Kidney tubule cell (primary cell): ENCODE results near the gene GPR17.

Experiments used
- DNase-seq: peaks from one replicate; pipeline ENCODE4 v3.0.0-alpha.2; 2018; ENCODE audit warnings: low spot score

GPR17 gene

DNA sequence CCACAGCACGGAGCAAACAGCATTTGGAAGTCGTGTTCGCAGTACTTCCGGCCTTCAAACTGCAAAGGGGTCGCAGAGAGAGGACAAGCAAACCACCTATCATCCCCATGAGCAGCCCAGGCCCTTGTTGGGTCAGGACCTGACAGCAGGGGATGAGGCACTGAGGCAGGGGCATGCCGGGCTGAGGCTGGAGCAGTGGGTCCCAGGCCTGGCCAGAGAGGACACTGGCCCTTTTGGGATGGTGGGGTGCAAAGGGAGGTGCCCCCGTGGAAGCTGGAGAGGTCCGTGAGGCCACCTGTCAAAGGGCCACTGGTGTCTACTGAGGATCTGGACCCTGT is 8.9 kb downstream of the GPR17 start:
- no peak for DNase-seq

- no peak for DNase-seq
Observed at GRCh38 chr2:127655209-127656073, 9.5 kb downstream of the GPR17 start.

DNA sequence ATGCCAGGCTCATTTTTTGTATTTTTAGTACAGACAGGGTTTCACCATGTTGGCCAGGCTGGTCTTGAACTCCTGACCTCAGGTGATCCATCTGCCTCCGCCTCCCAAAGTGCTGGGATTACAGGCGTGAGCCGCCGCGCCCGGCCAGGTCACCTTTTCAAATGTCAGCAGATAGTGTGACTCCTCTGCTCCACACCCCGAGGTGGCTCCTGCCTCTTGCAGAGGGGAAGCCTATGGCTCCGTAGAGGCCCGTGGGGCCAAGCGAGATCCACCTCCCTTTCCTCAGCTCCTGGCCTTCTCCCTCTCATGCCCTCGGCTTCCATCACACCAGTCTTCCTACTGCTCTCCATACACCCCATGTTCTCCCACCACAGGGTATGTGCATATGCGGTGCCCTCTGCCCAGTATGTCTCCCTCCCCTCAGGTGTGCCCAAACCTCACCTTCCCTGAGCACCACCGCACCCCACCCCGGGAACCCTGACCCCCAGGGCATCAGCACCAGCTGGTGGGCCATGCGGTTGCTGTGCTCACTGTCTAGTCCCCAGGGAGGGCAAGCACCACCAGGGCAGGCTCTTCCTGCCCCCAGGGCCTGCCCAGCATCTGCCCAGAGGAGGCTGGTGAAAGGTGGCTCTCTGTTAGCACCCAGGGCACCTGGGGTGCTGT is 10.7 kb downstream of the GPR17 start:
- no peak for DNase-seq

DNA sequence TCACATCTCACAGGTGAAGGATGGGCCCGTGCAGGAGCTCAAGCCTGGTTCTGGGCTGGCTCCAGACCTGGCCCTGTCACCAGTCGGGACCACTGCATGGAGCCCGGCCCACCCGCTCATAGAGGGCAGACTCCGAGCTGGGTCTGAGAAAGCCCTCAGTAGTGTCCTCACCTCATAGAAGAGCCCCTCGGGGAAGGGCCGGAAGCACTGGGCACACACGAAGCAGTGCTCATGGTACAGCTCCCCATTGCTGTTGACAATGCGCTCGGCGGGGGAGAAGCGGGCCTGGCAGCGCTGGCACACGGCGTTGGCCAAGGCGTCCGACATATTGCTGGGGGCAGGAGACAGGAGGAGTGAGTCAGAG is 11.3 kb downstream of the GPR17 start:
- DNase-seq: no peak

DNA sequence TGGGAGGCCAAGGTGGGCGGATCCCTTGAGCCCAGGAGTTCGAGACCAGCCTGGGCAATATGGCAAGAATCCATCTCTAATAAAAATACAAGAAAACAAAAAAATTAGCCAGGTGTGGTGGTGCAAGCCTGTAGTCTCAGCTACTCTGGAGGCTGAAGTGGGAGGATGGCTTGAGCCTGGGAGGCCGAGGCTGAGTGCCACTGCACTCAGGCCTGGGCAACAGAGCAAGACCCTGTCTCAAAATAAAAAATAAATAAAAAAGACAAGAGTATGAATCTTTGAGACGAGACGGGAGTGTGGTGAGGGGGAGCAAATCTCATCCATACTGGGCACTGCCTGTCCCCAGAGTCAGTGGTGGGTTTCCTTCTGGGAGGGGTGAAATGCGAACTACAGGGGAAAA is 12.2 kb downstream of the GPR17 start:
- DNase-seq: no peak

GRCh38 chr2:127658641-127659407 is 12.9 kb downstream of the GPR17 start:
- no peak for DNase-seq

GRCh38 chr2:127659408-127660290 is 13.7 kb downstream of the GPR17 start:
- no peak for DNase-seq

DNA sequence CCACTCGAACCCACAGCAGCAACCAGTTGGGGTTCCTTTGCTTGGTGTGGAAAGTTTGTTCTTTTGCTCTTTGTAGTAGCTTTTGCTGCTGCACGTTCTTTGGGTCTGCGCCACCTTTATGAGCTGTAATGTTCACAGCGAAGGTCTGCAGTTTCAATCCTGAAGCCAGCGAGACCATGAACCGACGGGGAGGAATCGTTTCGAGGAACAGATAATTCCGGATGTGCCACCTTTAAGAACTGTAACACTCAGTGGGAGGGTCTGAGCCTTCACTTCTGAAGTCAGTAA is 14.3 kb downstream of the GPR17 start:
- DNase-seq: no peak

GRCh38 chr2:127661072-127661649 is 15.2 kb downstream of the GPR17 start:
- DNase-seq: no peak

DNA sequence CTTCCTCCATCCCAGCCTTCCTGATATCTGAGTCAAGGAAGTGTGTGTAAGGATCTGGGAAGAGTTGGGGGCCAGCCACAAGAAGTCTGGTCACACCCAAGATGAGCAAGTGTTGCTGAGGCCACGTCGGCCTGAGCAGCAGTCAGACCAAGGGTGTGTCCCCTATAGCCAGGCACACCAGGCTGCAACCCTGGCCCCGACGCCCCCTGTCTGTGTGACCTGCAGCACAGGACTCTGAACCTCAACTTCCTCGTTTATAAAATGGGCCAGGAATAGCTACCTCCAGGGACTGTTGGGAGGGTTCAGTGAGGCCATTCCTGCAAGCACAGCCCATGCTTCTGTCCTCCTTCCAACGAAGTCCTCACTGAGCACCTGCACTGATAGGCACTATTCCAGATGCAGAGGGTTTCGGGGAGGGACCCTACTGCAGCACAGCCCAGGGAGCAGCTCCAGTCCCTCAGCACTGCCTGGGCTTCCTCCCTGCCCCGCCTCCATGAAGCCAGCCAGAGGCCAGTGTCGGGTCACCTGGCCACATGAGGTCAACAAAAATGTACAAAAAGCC is 16.1 kb downstream of the GPR17 start:
- no peak for DNase-seq

GRCh38 chr2:127662937-127663565 is 17.1 kb downstream of the GPR17 start:
- no peak for DNase-seq

- DNase-seq: no peak
Observed at GRCh38 chr2:127663566-127664064, 17.7 kb downstream of the GPR17 start.

DNA sequence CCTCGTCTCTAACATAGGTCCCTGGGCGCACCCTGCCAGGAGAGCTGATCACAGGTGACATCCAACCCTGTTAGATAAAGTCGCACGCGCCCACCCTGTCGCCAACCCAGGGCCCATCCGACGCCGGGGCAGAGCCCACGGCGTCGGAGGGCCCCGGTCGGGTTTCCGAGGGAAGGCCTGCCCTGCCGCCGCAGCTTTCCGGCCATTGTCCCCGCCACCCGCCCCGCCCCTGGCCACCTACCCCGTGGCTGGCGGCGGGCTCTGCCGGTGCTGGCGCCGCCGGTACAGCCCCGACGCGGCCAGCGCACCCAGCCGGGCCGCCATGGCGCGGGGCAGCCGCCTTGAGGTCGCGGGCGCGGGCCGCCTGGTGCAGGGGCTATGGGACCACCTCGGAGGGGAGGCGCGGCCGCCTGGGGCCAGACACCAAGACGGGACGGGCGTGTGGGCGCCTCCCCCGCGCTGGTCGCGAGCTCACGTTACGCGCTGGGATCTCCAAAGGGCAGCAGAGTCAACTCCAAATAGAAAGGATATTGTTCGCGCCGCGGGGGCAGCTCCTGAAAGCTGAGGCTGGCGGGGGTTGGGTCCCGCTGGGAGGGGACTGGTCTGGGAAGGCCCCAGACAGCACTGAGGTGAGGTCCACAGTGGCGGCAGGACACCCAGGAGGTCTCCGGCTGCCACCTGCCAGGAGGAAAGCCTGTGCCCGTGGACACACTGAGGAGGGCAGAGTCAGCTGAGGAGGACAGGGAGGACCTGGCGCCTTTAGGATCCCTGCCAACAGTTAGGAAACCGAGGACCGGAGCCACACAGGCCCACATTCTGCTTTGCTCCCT is 18.3 kb downstream of the GPR17 start:
- DNase-seq: no peak

- no peak for DNase-seq
Observed at GRCh38 chr2:127664895-127665225, 18.9 kb downstream of the GPR17 start.

- no peak for DNase-seq
Observed at GRCh38 chr2:127665267-127665893, 19.4 kb downstream of the GPR17 start.

DNA sequence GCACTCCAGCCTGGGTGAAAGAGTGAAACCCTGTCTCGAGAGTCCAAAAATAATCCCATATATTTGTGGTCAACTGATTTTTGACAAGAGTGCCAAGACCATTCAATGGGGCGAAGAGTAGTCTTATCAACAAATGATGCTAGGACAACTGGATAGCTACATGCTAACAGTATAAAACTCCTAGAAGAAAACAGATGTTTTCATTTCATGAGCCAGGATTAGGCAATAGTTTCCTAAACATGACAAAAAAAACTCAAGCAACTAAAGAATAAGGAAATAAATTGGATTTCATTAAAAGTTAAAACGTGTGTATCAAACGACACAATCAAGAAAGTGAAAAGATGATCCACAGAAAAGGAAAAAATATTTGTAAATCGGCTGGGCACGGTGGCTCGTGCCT is 23.1 kb downstream of the GPR17 start:
- DNase-seq: no peak

GRCh38 chr2:127670055-127670956 is 24.4 kb downstream of the GPR17 start:
- DNase-seq: no peak

DNA sequence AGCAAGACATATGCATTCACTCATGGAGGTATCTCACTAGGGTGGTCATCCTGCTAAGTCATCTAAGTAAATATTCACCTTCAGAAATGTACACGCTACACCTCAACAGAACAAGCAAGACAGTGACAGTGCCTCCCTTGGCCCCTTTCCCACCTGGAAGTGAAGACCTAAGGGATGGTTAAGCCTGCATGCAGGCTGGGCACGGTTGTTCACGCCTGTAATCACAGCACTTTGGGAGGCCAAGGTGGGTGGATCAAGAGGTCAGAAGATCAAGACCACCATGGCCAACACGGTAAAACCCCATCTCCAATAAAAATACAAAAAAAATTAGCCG is 25.0 kb downstream of the GPR17 start:
- no peak for DNase-seq
